ENCODE measurements around the gene WDFY2. TPM values are rescaled to one million over a fixed set of nuclear protein-coding genes. Genes with fewer than 3 reads are reported as not detected.
A peak's percentile ranks its signal among the peaks of the same experiment; 100 is the strongest.

The WDFY2 gene
- total RNA-seq, 1 donor from 2014 or later = 20.7 TPM

- Mint-ChIP-seq H3K27me3 (ENCODE audit: low read depth) (no peaks in the 10 kb centered on the region), H3K4me3 (no peak overlapping the region), H3K36me3 (ENCODE audit: low read depth) (no peaks in the 10 kb centered on the region), H3K9me3 (no peaks in the 10 kb centered on the region), H3K27ac (ENCODE audit: unreplicated experiment) (no peak overlapping the region), H3K4me1 (peaks cover 29% of the 10 kb centered on the region)
- no peak for TF ChIP-seq CTCF (conservative IDR thresholded peaks at IDR 0.05)
- no peak for DNase-seq (ENCODE audit: low read depth, low spot score)
These were observed 39.9 kb downstream of the WDFY2 start for GRCh38 chr13:51624207-51624606.

GRCh38 chr13:51624695-51625345 lies 40.6 kb downstream of the WDFY2 start:
- no peak overlapping the region for H3K27ac Mint-ChIP-seq (ENCODE audit: unreplicated experiment)
- no peaks in the 10 kb centered on the region for H3K36me3 Mint-ChIP-seq (ENCODE audit: low read depth)
- H3K4me1 Mint-ChIP-seq = peaks cover 24% of the 10 kb centered on the region
- no peak for TF ChIP-seq CTCF (conservative IDR thresholded peaks at IDR 0.05)
- H3K9me3 Mint-ChIP-seq = no peaks in the 10 kb centered on the region
- H3K4me3 Mint-ChIP-seq = no peak overlapping the region
- H3K27me3 Mint-ChIP-seq (ENCODE audit: low read depth) = no peaks in the 10 kb centered on the region
- no peak for DNase-seq (ENCODE audit: low read depth, low spot score)

GRCh38 chr13:51625555-51626345 lies 41.5 kb downstream of the WDFY2 start:
- Mint-ChIP-seq H3K9me3 (no peaks in the 10 kb centered on the region), H3K36me3 (ENCODE audit: low read depth) (no peaks in the 10 kb centered on the region), H3K27ac (ENCODE audit: unreplicated experiment) (peak overlapping the region; percentile 86), H3K4me1 (peaks cover 18% of the 10 kb centered on the region), H3K27me3 (ENCODE audit: low read depth) (no peaks in the 10 kb centered on the region), H3K4me3 (no peak overlapping the region)
- no peak for DNase-seq (ENCODE audit: low read depth, low spot score)
- no peak for TF ChIP-seq CTCF (conservative IDR thresholded peaks at IDR 0.05)

- no peaks in the 10 kb centered on the region for H3K27me3 Mint-ChIP-seq (ENCODE audit: low read depth)
- no peaks in the 10 kb centered on the region for H3K36me3 Mint-ChIP-seq (ENCODE audit: low read depth)
- no peak overlapping the region for H3K27ac Mint-ChIP-seq (ENCODE audit: unreplicated experiment)
- no peak overlapping the region for H3K4me3 Mint-ChIP-seq
- H3K4me1 Mint-ChIP-seq = peaks cover 18% of the 10 kb centered on the region
- no peak for DNase-seq (ENCODE audit: low read depth, low spot score)
- no peaks in the 10 kb centered on the region for H3K9me3 Mint-ChIP-seq
- TF ChIP-seq CTCF (conservative IDR thresholded peaks at IDR 0.05) = no peak
These were observed 42.5 kb downstream of the WDFY2 start for GRCh38 chr13:51626749-51627148.

- Mint-ChIP-seq H3K4me1 (peaks cover 34% of the 10 kb centered on the region), H3K27me3 (ENCODE audit: low read depth) (no peaks in the 10 kb centered on the region), H3K36me3 (ENCODE audit: low read depth) (no peaks in the 10 kb centered on the region), H3K9me3 (no peaks in the 10 kb centered on the region), H3K27ac (ENCODE audit: unreplicated experiment) (no peak overlapping the region), H3K4me3 (no peak overlapping the region)
- DNase-seq (ENCODE audit: low read depth, low spot score) = no peak
- TF ChIP-seq CTCF (conservative IDR thresholded peaks at IDR 0.05) = no peak
These were observed 44.0 kb downstream of the WDFY2 start for GRCh38 chr13:51628059-51628852.
